ENCODE data around the gene TMEM30B.

The TMEM30B gene

GRCh38 chr14:61229475-61229888 is 51.7 kb downstream of the TMEM30B start:
- DNase-seq = peak; percentile 96

GRCh38 chr14:61227884-61228591 is 53.1 kb downstream of the TMEM30B start:
- peak; percentile 95 for DNase-seq
